Myocyte (in vitro differentiated cells): ENCODE data around the gene LHFPL2. TPM values are rescaled to one million over a fixed set of nuclear protein-coding genes. Genes with fewer than 3 reads are reported as not detected.

Experiments used
- DNase-seq: peaks from one replicate; pipeline ENCODE4 v3.0.0-alpha.2; 2012; ENCODE audit warnings: low read depth
- total RNA-seq: library from RNA; depleted of rRNA; stranded (reverse); fragments of >200 nt; gene quantifications from 2 replicates; pipeline ENCODE4 v1.2.3, GENCODE V29; 2014

The LHFPL2 gene
- total RNA-seq, 1 donor from 2014 or later: 30.0 TPM

- peak; percentile 60 for DNase-seq
Measured at GRCh38 chr5:78526049-78526525, 122.5 kb downstream of the LHFPL2 start.

- no peak for DNase-seq
Measured at GRCh38 chr5:78523314-78524193, 125.0 kb downstream of the LHFPL2 start.

GRCh38 chr5:78522476-78523260 is 125.9 kb downstream of the LHFPL2 start:
- DNase-seq: no peak

- no peak for DNase-seq
Measured at GRCh38 chr5:78521455-78521854, 127.1 kb downstream of the LHFPL2 start.

- no peak for DNase-seq
Measured at GRCh38 chr5:78519198-78519941, 129.2 kb downstream of the LHFPL2 start.

- DNase-seq: peak; percentile 92
Measured at GRCh38 chr5:78518365-78519197, 130.0 kb downstream of the LHFPL2 start.

- DNase-seq: peak; percentile 95
Measured at GRCh38 chr5:78515670-78516069, 132.9 kb downstream of the LHFPL2 start.

- DNase-seq: no peak
Measured at GRCh38 chr5:78514427-78515330, 133.9 kb downstream of the LHFPL2 start.

- no peak for DNase-seq
Measured at GRCh38 chr5:78513441-78513840, 135.1 kb downstream of the LHFPL2 start.

- no peak for DNase-seq
Measured at GRCh38 chr5:78512435-78512834, 136.1 kb downstream of the LHFPL2 start.

- DNase-seq: peak; percentile 79
Measured at GRCh38 chr5:78511121-78511906, 137.3 kb downstream of the LHFPL2 start.

- peak; percentile 82 for DNase-seq
Measured at GRCh38 chr5:78509884-78510769, 138.4 kb downstream of the LHFPL2 start.

GRCh38 chr5:78509145-78509865 is 139.3 kb downstream of the LHFPL2 start:
- peak; percentile 36 for DNase-seq

- peak; percentile 72 for DNase-seq
Measured at GRCh38 chr5:78508186-78508765, 140.3 kb downstream of the LHFPL2 start.

GRCh38 chr5:78507531-78507930 is 141.0 kb downstream of the LHFPL2 start:
- no peak for DNase-seq

- peak; percentile 46 for DNase-seq
Measured at GRCh38 chr5:78506261-78507024, 142.1 kb downstream of the LHFPL2 start.
